ENCODE measurements around the gene ZBTB20.
"Not testable (repeated sequence)": the region's sequence is repeated elsewhere in the genome, so short reads cannot be mapped to it uniquely, and the experiment has no call there.

Gene ZBTB20

DNA sequence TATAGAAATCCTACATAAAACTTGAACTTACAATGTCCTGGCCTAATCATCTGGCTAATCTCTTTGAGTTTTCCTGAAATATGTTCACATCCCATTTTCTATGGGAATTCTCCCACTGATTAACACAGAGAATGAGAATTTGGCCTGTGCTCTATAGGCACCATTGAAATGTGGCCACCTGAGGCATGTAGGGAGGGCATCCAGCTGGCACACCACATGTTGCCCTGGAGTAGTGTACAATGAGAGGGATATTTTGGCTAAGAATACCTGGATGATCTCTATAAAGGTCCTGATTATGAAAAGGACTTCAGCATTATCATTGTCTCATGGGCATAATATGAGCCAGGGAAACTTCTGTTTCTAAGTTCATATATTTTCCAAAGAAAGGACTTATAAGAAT is 324.0 kb downstream of the ZBTB20 start:
- no peak overlapping the region for H3K4me3 ChIP-seq (ENCODE audit: control insufficient read depth, low read depth, low read length)
- DNase-seq (ENCODE audit: low read depth), result no peak
- TF ChIP-seq, protein P1, sequence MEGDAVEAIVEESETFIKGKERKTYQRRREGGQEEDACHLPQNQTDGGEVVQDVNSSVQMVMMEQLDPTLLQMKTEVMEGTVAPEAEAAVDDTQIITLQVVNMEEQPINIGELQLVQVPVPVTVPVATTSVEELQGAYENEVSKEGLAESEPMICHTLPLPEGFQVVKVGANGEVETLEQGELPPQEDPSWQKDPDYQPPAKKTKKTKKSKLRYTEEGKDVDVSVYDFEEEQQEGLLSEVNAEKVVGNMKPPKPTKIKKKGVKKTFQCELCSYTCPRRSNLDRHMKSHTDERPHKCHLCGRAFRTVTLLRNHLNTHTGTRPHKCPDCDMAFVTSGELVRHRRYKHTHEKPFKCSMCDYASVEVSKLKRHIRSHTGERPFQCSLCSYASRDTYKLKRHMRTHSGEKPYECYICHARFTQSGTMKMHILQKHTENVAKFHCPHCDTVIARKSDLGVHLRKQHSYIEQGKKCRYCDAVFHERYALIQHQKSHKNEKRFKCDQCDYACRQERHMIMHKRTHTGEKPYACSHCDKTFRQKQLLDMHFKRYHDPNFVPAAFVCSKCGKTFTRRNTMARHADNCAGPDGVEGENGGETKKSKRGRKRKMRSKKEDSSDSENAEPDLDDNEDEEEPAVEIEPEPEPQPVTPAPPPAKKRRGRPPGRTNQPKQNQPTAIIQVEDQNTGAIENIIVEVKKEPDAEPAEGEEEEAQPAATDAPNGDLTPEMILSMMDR (IDR thresholded peaks at IDR 0.05; ENCODE audit: control insufficient read depth, insufficient read depth, low read depth, low read length, missing control alignments), result no peak

DNA sequence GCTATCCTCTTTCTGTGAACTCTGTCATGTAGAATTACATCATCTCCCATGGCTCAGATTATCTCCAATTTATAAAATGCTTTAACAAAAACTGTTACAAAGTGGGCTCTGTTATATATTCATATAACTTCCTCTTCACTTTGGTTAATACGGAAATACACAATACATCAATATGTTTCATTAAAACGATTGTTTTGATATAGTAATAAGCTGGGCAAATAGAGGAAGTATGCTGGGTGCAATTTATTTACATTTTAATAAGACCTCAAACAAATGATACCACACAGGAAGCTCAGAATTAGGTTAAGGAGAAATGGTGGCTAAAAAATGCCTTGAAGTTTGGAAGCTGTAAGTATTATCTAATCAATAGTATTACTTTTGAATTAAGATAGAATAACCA is 331.0 kb downstream of the ZBTB20 start:
- DNase-seq (ENCODE audit: low read depth), result no peak
- no peak overlapping the region for H3K4me3 ChIP-seq (ENCODE audit: control insufficient read depth, low read depth, low read length)
- TF ChIP-seq, protein P1 (IDR thresholded peaks at IDR 0.05; ENCODE audit: control insufficient read depth, insufficient read depth, low read depth, low read length, missing control alignments), result no peak

DNA sequence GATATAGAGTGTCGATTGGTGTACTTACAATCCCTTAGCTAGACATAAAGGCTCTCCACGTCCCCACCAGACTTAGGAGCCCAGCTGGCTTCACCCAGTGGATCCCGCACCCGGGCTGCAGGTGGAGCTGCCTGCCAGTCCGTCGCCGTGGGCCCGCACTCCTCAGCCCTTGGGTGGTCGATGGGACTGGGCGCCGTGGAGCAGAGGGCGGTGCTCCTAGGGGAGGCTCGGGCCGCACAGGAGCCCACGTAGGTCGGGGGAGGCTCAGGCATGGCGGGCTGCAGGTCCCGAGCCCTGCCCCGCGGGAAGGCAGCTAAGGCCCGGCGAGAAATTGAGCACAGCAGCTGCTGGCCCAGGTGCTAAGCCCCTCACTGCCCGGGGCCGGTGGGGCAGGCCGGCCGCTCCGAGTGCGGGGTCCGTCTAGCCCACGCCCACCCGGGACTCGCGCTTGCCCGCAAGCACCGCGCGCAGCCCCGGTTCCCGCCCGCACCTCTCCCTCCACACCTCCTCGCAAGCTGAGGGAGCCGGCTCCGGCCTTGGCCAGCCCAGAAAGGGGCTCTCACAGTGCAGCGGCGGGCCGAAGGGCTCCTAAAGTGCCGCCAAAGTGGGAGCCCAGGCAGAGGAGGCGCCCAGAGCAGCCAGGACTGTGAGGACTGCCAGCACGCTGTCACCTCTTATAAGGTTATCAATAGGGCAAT is 334.4 kb downstream of the ZBTB20 start:
- not testable (repeated sequence) for DNase-seq (ENCODE audit: low read depth)

DNA sequence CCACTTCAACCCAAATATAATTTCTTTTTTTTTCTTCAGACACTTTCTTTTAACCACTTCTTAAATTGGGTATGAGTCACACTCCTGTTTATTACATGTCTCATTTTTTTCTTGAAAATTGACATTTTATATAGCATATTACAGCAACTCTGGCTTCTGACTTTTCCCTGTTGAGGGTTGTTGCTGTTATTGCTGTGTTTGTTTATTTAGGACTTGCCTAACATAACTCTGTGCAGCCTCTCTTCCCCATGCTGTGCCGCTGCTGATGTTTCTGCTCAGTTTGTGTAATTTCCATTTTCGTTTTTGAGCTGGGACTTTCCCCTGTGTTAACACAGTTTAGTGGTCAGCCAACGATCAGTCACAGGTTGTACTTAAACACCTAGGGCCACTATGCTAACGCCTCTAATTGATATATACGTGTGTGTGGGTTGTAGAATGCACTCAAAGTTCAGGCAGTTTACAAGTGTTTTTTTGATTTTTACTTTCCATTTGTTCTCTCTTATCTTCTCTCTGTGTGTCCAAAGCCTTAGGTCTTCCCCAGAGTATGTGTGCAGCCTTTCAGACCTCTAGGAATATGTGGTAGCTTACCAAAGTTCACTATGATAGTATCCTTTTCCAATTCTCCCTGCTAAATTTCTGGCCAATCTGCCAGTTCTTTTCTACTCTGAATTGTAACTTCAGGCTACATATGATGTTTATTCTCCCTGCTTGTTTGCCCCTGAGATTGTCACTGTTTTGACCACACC is 337.2 kb downstream of the ZBTB20 start:
- DNase-seq (ENCODE audit: low read depth), result no peak
- no peak overlapping the region for H3K4me3 ChIP-seq (ENCODE audit: control insufficient read depth, low read depth, low read length)
- TF ChIP-seq, protein P1 (IDR thresholded peaks at IDR 0.05; ENCODE audit: control insufficient read depth, insufficient read depth, low read depth, low read length, missing control alignments), result no peak

More for the DNA sequence above, 334.4 kb downstream of the ZBTB20 start:
- not testable (repeated sequence) for H3K4me3 ChIP-seq (ENCODE audit: control insufficient read depth, low read depth, low read length)

DNA sequence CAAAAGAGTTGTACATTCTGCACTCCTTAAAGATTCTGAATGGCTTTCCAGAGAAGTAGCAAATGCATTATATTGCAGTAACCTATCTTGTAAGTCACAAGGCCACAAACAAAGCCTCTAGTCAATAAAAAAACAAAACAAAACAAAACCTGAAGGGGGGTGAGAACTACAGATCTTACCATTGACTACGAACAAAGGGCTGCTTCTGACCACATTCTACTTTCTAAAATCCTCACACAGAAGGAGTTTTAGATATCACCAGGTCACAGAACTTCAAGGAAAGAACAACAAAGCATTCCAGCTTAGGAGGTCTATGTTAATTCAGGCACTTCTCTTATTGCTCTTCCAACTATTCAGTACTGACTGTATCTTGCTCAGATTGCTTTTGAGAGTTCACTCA is 343.0 kb downstream of the ZBTB20 start:
- H3K4me3 ChIP-seq (ENCODE audit: control insufficient read depth, low read depth, low read length), result no peak overlapping the region
- TF ChIP-seq, protein P1 (IDR thresholded peaks at IDR 0.05; ENCODE audit: control insufficient read depth, insufficient read depth, low read depth, low read length, missing control alignments), result no peak
- DNase-seq (ENCODE audit: low read depth), result no peak

DNA sequence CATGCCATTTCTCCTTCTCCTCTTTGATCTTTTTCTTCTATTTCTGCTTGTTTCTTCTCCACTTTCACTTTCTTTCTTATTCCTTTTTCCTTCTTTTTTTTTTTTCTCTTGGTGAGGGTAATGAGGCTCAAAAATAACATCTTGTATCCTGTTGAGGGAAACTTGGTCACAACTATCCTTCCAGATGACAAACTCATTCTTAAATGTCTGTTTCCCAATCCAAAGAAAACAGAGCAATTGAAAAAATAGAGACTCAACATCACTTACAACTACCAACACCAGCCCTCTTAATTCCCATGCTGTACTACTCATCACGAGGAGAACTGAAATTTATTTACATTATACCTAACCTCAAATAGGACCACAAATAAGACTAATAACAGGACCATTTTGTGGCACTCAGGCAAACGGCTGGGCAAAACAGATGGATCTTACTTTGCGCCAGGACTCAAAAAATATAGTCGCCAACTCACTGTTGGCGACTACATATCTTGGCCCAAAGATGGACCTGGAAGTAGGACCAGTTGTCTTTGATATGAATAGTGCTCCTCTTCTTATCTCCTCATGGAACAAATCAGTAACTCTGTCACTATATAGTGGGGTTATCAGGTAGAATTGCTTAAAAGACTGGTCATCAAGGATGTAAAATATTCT is 343.9 kb downstream of the ZBTB20 start:
- TF ChIP-seq, protein P1 (IDR thresholded peaks at IDR 0.05; ENCODE audit: control insufficient read depth, insufficient read depth, low read depth, low read length, missing control alignments), result no peak
- no peak overlapping the region for H3K4me3 ChIP-seq (ENCODE audit: control insufficient read depth, low read depth, low read length)

More for the DNA sequence above, 343.9 kb downstream of the ZBTB20 start:
- no peak for DNase-seq (ENCODE audit: low read depth)
